ENCODE data around the gene AAMDC. TPM values are rescaled to one million over a fixed set of nuclear protein-coding genes. Genes with fewer than 3 reads are reported as not detected.
"Not testable (repeated sequence)": the region's sequence is repeated elsewhere in the genome, so short reads cannot be mapped to it uniquely, and the experiment has no call there.

AAMDC gene
- polyA plus RNA-seq, 1 donor = 61.4 TPM

DNA sequence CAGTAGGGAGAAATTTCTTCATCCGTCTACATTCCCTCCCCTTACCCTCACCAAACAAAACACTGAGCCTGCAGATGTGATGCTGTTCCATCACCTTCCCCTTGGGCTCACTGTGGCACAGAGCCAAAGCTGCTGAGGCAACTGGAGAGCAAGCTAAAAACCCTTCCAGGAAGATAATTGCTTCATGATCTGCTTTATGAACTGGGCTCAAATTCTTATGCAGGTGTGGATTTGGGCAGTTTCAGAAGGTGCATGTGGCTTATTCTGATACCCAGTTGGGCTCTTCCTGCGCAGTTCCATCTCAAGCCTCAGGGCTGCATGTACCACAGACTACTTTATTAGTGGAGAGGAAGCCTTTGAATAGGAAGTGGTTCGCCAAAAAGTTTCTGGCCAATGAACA is 58.3 kb downstream of the AAMDC start:
- Histone ChIP-seq H3K4me3 (ENCODE audit: low read length) (no peak overlapping the region), H3K4me1 (ENCODE audit: control insufficient read depth, insufficient read depth, low read length) (no peaks in the 10 kb centered on the region), H3K27ac (ENCODE audit: low read length) (no peak overlapping the region), H3K27me3 (ENCODE audit: control insufficient read depth, insufficient read depth, low read length) (no peaks in the 10 kb centered on the region), H3K36me3 (ENCODE audit: control insufficient read depth, insufficient read depth, low read length) (peaks cover 62% of the 10 kb centered on the region), H3K9me3 (ENCODE audit: control insufficient read depth, low read depth, low read length) (no peaks in the 10 kb centered on the region)
- WGBS (ENCODE audit: insufficient coverage, low lambda C conversion rate) = 100% methylated on average over 1 of the region's 3 CpGs
- DNase-seq = no peak

DNA sequence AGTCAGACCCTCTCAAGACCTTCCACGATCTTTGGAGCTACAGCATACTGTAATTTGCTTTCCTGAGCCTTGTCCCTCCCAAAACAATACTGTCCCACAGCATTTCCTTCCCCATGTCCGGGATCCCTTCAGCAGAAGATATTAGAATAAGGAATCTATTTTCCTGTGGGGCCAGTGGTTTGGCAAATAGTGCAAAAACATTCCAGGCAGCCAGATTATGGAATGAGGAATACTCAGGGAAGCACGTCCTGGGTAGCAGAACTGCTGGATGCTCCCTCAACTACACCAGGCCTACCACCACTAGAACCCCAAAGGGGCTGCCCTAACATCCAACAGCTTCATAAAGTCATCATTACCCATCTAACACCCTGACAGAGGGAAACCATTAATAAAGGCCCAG is 61.5 kb downstream of the AAMDC start:
- H3K9me3 ChIP-seq (ENCODE audit: control insufficient read depth, low read depth, low read length) = no peaks in the 10 kb centered on the region
- H3K4me1 ChIP-seq (ENCODE audit: control insufficient read depth, insufficient read depth, low read length) = no peaks in the 10 kb centered on the region
- DNase-seq = no peak
- peaks cover 62% of the 10 kb centered on the region for H3K36me3 ChIP-seq (ENCODE audit: control insufficient read depth, insufficient read depth, low read length)
- no peak overlapping the region for H3K27ac ChIP-seq (ENCODE audit: low read length)
- H3K27me3 ChIP-seq (ENCODE audit: control insufficient read depth, insufficient read depth, low read length) = no peaks in the 10 kb centered on the region
- WGBS (ENCODE audit: insufficient coverage, low lambda C conversion rate) = no CpG with 5 or more reads among the region's 3 CpGs
- H3K4me3 ChIP-seq (ENCODE audit: low read length) = no peak overlapping the region

DNA sequence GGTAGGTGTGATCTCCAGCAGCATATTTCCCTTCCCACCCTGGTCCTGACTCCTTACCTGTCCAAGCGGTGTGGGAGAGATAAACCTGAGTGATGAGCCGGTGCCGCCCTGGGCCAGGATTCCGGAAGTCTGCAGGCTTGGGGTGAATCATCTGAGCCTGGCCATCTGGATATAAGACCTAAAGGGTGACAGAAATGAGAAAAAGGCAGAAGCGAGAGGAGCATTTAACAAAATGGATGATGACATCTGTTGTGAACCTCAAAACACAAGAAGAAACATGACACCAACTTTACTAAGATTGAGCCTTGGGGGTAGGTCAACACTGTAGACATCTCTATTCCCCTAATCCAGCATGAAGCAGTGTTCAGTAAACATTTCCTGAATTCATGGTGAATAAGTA is 62.8 kb downstream of the AAMDC start:
- no peaks in the 10 kb centered on the region for H3K4me1 ChIP-seq (ENCODE audit: control insufficient read depth, insufficient read depth, low read length)
- 100% methylated on average over 1 of the region's 5 CpGs for WGBS (ENCODE audit: insufficient coverage, low lambda C conversion rate)
- H3K36me3 ChIP-seq (ENCODE audit: control insufficient read depth, insufficient read depth, low read length) = peaks cover 52% of the 10 kb centered on the region
- no peak for DNase-seq
- no peak overlapping the region for H3K27ac ChIP-seq (ENCODE audit: low read length)
- no peaks in the 10 kb centered on the region for H3K9me3 ChIP-seq (ENCODE audit: control insufficient read depth, low read depth, low read length)
- H3K27me3 ChIP-seq (ENCODE audit: control insufficient read depth, insufficient read depth, low read length) = no peaks in the 10 kb centered on the region
- H3K4me3 ChIP-seq (ENCODE audit: low read length) = no peak overlapping the region

DNA sequence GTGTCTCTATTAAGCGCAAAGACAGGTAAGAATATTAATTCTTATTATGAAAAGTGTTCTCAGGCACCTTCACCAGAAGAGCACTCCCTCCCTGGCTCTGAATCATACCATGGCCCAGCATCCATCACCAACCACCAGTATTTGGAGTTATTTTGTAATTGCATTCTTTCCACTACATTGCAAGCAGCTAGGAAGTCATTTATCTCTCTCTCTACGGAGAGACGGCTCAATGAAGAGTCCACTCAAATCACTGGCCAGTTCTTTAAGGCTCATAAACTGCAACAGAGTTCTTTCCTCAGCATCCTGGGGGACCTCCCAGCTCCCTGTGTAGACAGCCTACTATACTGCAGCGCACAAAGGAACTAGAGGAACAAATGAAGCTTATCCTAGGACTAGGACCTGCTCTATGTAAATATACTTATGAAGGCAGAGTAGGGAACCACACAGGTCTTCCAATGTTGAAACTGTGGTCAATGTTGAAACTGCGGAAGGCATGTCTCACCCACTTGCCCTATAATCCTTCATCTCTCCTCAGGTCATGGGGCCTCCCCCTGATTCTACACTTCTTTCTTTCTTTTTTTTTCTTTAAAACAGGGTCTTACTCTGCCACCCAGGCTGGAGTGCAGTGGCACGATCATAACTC is 63.4 kb downstream of the AAMDC start:
- Histone ChIP-seq H3K4me1 (ENCODE audit: control insufficient read depth, insufficient read depth, low read length) (no peaks in the 10 kb centered on the region), H3K36me3 (ENCODE audit: control insufficient read depth, insufficient read depth, low read length) (peaks cover 47% of the 10 kb centered on the region), H3K27me3 (ENCODE audit: control insufficient read depth, insufficient read depth, low read length) (no peaks in the 10 kb centered on the region), H3K27ac (ENCODE audit: low read length) (no peak overlapping the region), H3K9me3 (ENCODE audit: control insufficient read depth, low read depth, low read length) (no peaks in the 10 kb centered on the region), H3K4me3 (ENCODE audit: low read length) (no peak overlapping the region)
- no CpG with 5 or more reads among the region's 6 CpGs for WGBS (ENCODE audit: insufficient coverage, low lambda C conversion rate)
- DNase-seq = no peak

GRCh38 chr11:77884829-77885190 is 63.9 kb downstream of the AAMDC start:
- H3K9me3 ChIP-seq (ENCODE audit: control insufficient read depth, low read depth, low read length) = no peaks in the 10 kb centered on the region
- WGBS (ENCODE audit: insufficient coverage, low lambda C conversion rate) = no CpG with 5 or more reads among the region's 6 CpGs
- H3K4me1 ChIP-seq (ENCODE audit: control insufficient read depth, insufficient read depth, low read length) = no peaks in the 10 kb centered on the region
- H3K36me3 ChIP-seq (ENCODE audit: control insufficient read depth, insufficient read depth, low read length) = peaks cover 42% of the 10 kb centered on the region
- H3K27ac ChIP-seq (ENCODE audit: low read length) = no peak overlapping the region
- DNase-seq = no peak
- no peaks in the 10 kb centered on the region for H3K27me3 ChIP-seq (ENCODE audit: control insufficient read depth, insufficient read depth, low read length)
- H3K4me3 ChIP-seq (ENCODE audit: low read length) = no peak overlapping the region

DNA sequence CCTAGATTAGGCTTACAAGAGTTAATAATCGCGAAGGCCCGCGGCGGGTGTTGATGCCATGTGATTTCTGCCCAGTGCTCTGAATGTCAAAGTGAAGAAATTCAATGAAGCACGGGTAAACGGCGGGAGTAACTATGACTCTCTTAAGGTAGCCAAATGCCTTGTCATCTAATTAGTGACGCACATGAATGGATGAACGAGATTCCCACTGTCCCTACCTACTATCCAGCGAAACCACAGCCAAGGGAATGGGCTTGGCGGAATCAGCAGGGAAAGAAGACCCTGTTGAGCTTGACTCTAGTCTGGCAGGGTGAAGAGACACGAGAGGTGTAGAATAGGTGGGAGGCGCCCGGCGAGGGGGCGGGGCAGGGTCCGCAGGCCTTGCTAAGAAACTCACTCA is 65.5 kb downstream of the AAMDC start:
- peak in 1 of 2 donors; percentile 20 for DNase-seq
- WGBS (ENCODE audit: insufficient coverage, low lambda C conversion rate) = no CpG with 5 or more reads among the region's 18 CpGs
- Histone ChIP-seq H3K4me3 (ENCODE audit: low read length) (no peak overlapping the region), H3K27ac (ENCODE audit: low read length) (no peak overlapping the region), H3K4me1 (ENCODE audit: control insufficient read depth, insufficient read depth, low read length) (peaks cover 4% of the 10 kb centered on the region), H3K27me3 (ENCODE audit: control insufficient read depth, insufficient read depth, low read length) (no peaks in the 10 kb centered on the region), H3K9me3 (ENCODE audit: control insufficient read depth, low read depth, low read length) (no peaks in the 10 kb centered on the region), H3K36me3 (ENCODE audit: control insufficient read depth, insufficient read depth, low read length) (peaks cover 34% of the 10 kb centered on the region)

DNA sequence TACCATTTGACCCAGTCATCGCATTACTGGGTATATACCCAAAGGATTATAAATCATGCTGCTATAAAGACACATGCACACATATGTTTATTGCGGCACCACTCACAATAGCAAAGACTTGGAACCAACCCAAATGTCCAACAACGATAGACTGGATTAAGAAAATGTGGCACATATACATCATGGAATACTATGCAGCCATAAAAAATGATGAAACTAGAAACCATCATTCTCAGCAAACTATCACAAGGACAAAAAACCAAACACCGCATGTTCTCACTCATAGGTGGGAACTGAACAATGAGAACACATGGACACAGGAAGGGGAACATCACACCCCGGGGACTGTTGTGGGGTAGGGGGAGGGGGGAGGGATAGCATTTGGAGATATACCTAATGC is 68.1 kb downstream of the AAMDC start:
- DNase-seq; H3K9me3 ChIP-seq (ENCODE audit: control insufficient read depth, low read depth, low read length); H3K4me1 ChIP-seq (ENCODE audit: control insufficient read depth, insufficient read depth, low read length); H3K4me3 ChIP-seq (ENCODE audit: low read length); H3K27ac ChIP-seq (ENCODE audit: low read length); H3K27me3 ChIP-seq (ENCODE audit: control insufficient read depth, insufficient read depth, low read length): not testable (repeated sequence)
- peaks cover 24% of the 10 kb centered on the region for H3K36me3 ChIP-seq (ENCODE audit: control insufficient read depth, insufficient read depth, low read length)
- WGBS (ENCODE audit: insufficient coverage, low lambda C conversion rate) = no CpG with 5 or more reads among the region's 5 CpGs

DNA sequence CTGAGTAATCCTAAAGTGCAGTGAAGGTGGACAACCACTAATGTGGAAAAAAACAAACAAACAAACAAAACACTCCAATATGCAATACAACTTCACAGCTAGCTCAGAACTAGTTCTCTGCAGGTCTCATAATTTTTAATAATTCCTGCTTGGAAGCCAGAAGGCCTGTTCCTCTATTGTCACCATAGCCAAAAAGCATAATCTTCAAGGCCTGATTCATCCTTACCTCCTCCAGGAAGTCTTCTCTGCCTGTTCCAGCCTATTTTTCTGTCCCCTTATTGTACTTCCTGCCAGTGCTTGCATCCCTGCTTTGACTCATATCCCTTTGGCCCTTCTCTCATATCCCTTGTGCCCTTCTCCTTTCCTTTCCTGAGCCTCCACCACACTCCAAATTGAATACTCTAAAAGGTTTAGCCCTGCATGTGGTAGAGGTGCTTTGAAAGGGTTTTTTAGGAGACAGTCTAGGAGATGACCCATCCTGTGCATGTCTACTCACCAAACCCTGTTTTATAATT is 69.2 kb downstream of the AAMDC start:
- H3K4me3 ChIP-seq (ENCODE audit: low read length); H3K9me3 ChIP-seq (ENCODE audit: control insufficient read depth, low read depth, low read length); DNase-seq; H3K4me1 ChIP-seq (ENCODE audit: control insufficient read depth, insufficient read depth, low read length); H3K27me3 ChIP-seq (ENCODE audit: control insufficient read depth, insufficient read depth, low read length); H3K27ac ChIP-seq (ENCODE audit: low read length): not testable (repeated sequence)
- H3K36me3 ChIP-seq (ENCODE audit: control insufficient read depth, insufficient read depth, low read length) = peaks cover 17% of the 10 kb centered on the region

- not testable (repeated sequence) for H3K4me1 ChIP-seq (ENCODE audit: control insufficient read depth, insufficient read depth, low read length); H3K9me3 ChIP-seq (ENCODE audit: control insufficient read depth, low read depth, low read length); H3K4me3 ChIP-seq (ENCODE audit: low read length); H3K27me3 ChIP-seq (ENCODE audit: control insufficient read depth, insufficient read depth, low read length); H3K27ac ChIP-seq (ENCODE audit: low read length)
- no CpG with 5 or more reads among the region's 4 CpGs for WGBS (ENCODE audit: insufficient coverage, low lambda C conversion rate)
- DNase-seq = peak in 1 of 2 donors; percentile 55
- H3K36me3 ChIP-seq (ENCODE audit: control insufficient read depth, insufficient read depth, low read length) = peaks cover 17% of the 10 kb centered on the region
Measured at GRCh38 chr11:77890619-77891056, 69.7 kb downstream of the AAMDC start.

- H3K27me3 ChIP-seq (ENCODE audit: control insufficient read depth, insufficient read depth, low read length); H3K4me1 ChIP-seq (ENCODE audit: control insufficient read depth, insufficient read depth, low read length); DNase-seq; H3K9me3 ChIP-seq (ENCODE audit: control insufficient read depth, low read depth, low read length); H3K27ac ChIP-seq (ENCODE audit: low read length); H3K4me3 ChIP-seq (ENCODE audit: low read length): not testable (repeated sequence)
- WGBS (ENCODE audit: insufficient coverage, low lambda C conversion rate) = no CpG with 5 or more reads among the region's 7 CpGs
- H3K36me3 ChIP-seq (ENCODE audit: control insufficient read depth, insufficient read depth, low read length) = peaks cover 14% of the 10 kb centered on the region
Measured at GRCh38 chr11:77891256-77891655, 70.3 kb downstream of the AAMDC start.

- H3K36me3 ChIP-seq (ENCODE audit: control insufficient read depth, insufficient read depth, low read length) = peaks cover 11% of the 10 kb centered on the region
Measured at GRCh38 chr11:77891703-77892102, 70.8 kb downstream of the AAMDC start.

More at GRCh38 chr11:77891703-77892102, 70.8 kb downstream of the AAMDC start:
- WGBS (ENCODE audit: insufficient coverage, low lambda C conversion rate) = no CpG with 5 or more reads among the region's 4 CpGs
- H3K4me3 ChIP-seq (ENCODE audit: low read length); H3K27ac ChIP-seq (ENCODE audit: low read length); H3K4me1 ChIP-seq (ENCODE audit: control insufficient read depth, insufficient read depth, low read length); H3K9me3 ChIP-seq (ENCODE audit: control insufficient read depth, low read depth, low read length); H3K27me3 ChIP-seq (ENCODE audit: control insufficient read depth, insufficient read depth, low read length): not testable (repeated sequence)
- peak in 1 of 2 donors; percentile 29 for DNase-seq

Data from large intestine (tissue), 3 donors.